ENCODE results near the gene LUC7L2.
"Not testable (repeated sequence)": the region's sequence is repeated elsewhere in the genome, so short reads cannot be mapped to it uniquely, and the experiment has no call there.

LUC7L2 gene

GRCh38 chr7:139397192-139397591, 37.5 kb downstream of the LUC7L2 start:
- DNase-seq (ENCODE audit: low read depth) = no peak

DNA sequence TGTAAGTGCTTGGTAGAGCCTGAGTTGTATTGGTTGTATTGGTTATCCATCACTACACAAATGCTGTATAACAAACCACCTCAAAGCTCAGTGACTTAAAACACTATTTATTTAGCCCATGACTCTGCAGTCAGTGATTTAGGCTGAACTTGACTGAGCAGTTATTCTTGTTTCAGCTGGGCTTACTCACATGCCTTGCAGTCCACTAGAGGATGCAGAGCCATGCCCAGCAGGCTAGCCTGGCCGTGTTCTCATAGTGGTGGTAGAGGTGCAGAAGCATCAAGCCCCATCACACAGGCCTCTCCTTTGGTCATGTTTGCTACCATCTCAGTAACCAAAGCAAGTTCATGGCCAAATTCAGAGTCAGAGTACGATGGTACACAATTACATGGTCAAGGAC, 43.9 kb downstream of the LUC7L2 start:
- DNase-seq (ENCODE audit: low read depth) = no peak

- DNase-seq (ENCODE audit: low read depth) = no peak
Measured at GRCh38 chr7:139407555-139407954, 47.9 kb downstream of the LUC7L2 start.

DNA sequence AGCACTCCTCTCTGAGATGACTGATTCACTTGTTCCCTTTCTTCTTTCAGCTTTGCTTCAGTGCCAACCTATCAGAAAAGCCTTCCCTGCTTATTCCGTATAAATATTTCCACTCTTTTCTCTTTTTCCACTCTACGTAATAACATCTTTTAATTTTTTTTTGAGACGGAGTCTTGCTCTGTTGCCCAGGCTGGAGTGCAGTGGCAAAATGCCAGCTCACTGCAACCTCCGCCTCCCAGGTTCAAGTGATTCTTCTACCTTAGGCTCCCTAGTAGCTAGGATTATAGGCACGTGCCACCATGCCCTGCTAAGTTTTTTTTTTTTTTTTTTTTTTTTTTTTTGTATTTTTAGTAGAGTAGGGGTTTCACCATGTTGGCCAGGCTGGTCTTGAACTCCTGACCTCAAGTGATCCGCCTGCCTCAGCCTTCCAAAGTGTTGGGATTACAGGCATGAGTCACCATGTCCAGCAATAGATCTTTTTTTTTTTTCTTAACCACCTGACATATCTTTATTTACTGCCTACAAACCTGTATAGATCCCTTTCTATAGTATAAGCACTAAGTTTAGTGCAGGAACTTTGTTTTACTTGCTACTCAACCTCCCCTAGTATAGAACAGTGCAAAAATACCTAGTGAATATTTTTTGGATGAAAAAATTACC, 55.2 kb downstream of the LUC7L2 start:
- not testable (repeated sequence) for DNase-seq (ENCODE audit: low read depth)

DNA sequence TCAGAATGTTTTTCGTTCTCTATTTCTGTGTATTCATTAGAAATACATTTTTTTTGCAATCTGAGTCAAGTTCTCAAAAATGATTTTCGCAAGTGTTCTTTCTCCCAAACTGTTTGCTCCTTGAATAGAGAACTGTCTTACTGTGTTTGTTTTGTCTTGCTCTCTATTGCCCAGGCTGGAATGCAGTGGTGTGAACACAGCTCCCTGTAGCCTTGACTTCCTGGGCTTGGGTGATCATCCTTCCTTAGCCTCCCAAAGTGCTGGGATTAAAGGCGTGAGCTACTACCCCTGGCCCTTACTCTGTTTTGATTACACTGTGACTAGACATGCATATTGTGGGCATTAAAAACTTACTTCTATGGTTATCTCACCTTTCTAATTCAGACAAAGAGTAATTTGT, 56.7 kb downstream of the LUC7L2 start:
- no peak for DNase-seq (ENCODE audit: low read depth)

GRCh38 chr7:139417478-139417877, 57.8 kb downstream of the LUC7L2 start:
- no peak for DNase-seq (ENCODE audit: low read depth)

- no peak for DNase-seq (ENCODE audit: low read depth)
Measured at GRCh38 chr7:139421123-139421522, 61.4 kb downstream of the LUC7L2 start.

GRCh38 chr7:139422126-139422525, 62.4 kb downstream of the LUC7L2 start:
- no peak for DNase-seq (ENCODE audit: low read depth)

GRCh38 chr7:139423091-139423490, 63.4 kb downstream of the LUC7L2 start:
- DNase-seq (ENCODE audit: low read depth) = no peak

DNA sequence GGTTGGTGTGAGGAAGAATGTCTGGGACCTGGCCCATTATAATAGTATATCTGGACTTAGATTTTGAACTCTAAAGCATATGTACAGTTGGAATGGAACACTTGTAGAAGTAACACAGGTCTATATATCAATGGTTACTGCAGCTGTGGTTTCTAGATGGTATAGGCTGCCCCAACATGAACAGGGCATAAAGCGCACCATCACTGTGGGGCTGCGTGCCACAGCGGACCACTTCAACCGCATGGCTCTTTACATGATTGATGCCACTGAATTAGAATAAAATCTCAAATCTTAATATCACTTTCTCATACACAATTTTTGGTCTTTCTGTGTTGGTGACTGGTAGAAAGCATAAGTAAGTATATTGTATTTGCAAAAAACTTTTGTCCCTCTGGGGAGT, 64.3 kb downstream of the LUC7L2 start:
- DNase-seq (ENCODE audit: low read depth) = no peak

DNA sequence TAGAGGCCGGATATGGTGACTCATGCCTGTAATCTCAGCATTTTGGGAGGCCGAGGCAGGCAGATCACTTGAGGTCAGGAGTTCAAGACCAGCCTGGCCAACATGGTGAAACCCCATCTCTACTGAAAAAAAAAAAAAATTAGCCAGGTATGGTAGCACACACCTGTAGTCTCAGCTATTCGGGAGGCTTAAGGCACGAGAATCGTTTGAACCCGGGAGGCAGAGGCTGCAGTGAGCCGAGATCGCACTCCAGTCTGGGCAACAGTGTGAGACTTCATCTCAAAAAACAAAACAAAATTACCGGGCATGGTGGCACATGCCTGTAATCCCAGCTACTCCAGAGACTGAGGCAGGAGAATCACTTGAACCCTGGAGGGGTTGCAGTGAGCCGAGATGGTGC, 66.0 kb downstream of the LUC7L2 start:
- not testable (repeated sequence) for DNase-seq (ENCODE audit: low read depth)

DNA sequence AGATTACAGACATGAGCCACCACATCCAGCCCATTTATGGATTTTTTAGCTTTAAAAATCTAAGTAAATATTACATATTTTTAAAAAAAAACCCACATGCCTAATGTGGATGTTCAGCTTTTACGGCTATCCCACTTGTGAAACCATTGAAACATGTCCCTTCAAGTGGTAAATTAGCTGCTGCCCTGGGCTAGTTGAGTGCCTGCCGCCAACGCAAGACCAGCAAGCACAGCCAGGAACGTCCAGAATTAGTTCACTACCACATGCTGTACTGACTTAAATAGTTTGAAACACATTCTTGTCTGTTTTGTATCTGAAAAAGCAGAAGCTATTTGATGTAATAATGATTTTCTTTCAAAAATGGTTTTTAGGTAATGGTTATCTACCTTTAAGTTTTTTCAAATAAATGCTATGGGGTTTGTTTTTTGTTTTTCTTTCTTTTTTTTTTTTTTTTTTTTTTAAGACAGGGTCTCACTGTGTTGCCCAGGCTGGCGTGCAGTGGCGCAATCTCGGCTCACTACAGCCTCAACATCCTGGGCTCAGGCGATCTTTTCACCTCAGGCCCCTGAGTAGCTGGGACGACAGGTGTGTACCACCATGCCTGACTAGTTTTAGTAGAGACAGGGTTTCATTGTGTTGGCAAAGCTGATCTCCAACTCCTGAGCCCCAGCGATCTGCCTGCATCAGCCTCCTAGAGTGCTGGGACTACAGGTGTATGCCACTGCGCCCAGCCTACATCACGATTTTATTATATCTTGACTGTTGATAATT, 66.7 kb downstream of the LUC7L2 start:
- no peak for DNase-seq (ENCODE audit: low read depth)

DNA sequence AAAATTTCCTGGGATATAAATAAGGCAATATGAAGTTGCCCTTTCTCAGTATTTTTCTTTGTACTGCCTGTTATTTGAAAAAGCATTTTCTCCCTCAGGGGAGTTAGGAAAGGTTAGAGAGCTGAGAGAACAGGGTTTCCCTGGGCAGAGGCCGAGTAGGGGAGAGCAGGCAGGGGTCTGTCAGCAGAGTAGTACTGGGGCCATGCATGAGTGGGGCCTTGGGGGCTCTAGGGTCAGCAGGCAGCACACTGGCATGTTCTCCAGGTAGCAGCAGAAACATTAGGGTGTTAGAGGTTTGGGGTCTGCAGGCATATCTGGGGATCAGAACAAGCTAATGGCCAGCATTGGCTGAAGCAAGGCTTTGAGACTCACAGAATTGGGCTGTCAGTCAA, 67.3 kb downstream of the LUC7L2 start:
- DNase-seq (ENCODE audit: low read depth) = no peak

- no peak for DNase-seq (ENCODE audit: low read depth)
Measured at GRCh38 chr7:139427788-139428187, 68.1 kb downstream of the LUC7L2 start.

DNA sequence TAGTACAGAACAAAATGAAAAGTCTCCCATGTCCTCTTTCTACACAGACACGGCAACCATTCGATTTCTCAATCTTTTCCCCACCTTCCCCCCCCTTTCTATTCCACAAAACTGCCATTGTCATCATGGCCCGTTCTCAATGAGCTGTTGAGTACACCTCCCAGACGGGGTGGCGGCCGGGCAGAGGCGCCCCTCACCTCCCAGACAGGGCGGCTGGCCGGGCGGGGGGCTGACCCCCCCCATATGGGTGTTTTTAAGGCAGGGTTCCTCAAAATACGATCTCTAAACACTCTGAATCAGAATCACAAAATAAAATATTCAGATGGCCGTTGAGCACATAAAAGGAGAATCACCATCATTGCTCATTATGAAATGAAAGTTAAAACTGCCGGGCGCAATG, 70.0 kb downstream of the LUC7L2 start:
- DNase-seq (ENCODE audit: low read depth) = not testable (repeated sequence)

- no peak for DNase-seq (ENCODE audit: low read depth)
Measured at GRCh38 chr7:139430443-139430842, 70.7 kb downstream of the LUC7L2 start.

- no peak for DNase-seq (ENCODE audit: low read depth)
Measured at GRCh38 chr7:139431010-139431409, 71.3 kb downstream of the LUC7L2 start.

GRCh38 chr7:139431459-139431858, 71.8 kb downstream of the LUC7L2 start:
- no peak for DNase-seq (ENCODE audit: low read depth)

GRCh38 chr7:139436806-139437205, 77.1 kb downstream of the LUC7L2 start:
- DNase-seq (ENCODE audit: low read depth) = no peak

DNA sequence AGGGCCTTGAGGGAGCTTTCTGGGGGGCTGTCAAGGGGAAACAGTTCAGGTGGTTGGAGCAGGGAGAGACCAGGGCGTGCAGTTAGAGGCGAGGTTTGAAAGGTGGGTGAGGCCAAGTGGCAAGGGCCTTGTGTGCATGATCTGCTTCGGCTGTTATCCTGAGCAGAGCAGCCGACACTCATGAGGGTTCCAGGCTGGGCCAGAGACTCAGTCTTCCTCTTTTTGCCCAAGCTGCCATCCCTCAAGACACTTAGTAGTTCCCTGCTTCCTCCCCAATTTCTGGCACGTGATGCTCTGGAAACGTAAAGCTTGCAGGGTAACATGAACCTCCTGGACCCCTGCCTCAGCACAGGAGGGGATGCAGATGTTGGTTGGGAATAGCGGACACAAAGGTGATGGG, 79.7 kb downstream of the LUC7L2 start:
- no peak for DNase-seq (ENCODE audit: low read depth)

- no peak for DNase-seq (ENCODE audit: low read depth)
Measured at GRCh38 chr7:139441961-139442360, 82.3 kb downstream of the LUC7L2 start.

DNA sequence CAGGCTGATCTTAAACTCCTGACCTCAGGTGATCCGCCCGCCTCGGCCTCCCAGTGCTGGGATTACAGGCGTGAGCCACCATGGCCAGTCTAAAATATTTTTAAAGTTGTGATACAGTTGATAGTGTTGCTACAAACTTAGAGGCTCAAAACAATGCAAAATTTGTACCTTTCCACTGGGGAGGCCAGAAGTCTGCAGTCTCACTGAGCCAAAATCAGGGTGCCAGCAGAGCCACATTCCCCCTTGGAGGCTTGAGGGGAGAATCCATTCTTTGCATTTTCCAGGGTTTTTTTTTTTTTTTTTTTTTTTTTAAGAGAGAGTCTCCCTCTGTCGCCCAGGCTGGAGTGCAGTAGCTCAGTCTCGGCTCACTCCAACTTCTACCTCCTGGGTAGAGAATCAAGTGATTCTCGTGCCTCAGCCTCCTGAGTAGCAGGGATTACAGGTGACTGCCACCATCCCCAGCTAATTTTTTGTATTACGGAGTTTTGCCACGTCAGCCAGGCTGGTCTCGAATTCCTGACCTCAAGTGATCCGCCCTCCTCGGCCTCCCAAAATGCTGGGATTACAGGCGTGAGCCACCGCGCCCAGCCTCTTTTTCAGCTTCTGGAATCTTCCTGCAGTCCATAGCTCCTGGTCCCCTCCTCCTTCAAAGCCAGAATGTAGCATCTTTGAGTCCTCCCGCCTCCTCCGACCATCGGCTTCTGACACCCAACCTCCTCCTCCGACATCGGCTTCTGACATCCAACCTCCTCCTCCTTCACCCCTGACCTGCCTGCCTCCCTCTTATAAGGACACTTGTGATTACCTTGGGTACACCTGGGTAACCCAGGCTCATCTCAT, 86.6 kb downstream of the LUC7L2 start:
- no peak for DNase-seq (ENCODE audit: low read depth)

DNA sequence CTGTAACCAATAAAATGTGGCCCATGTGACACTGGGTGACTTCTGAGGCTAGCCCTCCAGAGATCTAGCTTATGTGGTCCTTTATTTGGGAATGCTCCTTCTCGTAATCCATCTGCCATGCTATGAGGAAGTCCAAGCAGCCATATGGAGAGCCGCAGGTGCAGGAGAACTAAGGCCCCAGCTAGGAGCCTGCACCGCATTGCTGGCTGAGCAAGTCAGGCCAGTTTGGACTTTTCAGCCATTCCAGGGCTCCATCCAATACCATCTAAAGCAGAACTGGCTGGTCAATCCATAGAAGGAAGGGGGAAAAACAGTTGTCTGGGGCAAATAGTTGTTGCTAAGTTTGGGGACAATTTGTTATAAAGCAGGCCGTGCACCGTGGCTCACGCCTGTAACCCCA, 91.2 kb downstream of the LUC7L2 start:
- DNase-seq (ENCODE audit: low read depth) = no peak

Measured in GM04504 (cell line).